Mesendoderm (in vitro differentiated cells): Measurements from ENCODE around the gene HELZ.

Experiments used
- DNase-seq: peaks from one replicate; pipeline ENCODE4 v3.0.0; 2013
- H2AK5ac ChIP-seq: 2 replicates; pipeline ENCODE4 v1.6.1; 2013; ENCODE audit warnings: low read length, inconsistent platforms
- H2BK120ac ChIP-seq: 2 replicates; pipeline ENCODE4 v1.6.1; 2013; ENCODE audit warnings: low read depth, mild to moderate bottlenecking, low read length, moderate library complexity, mixed read lengths
- H2BK15ac ChIP-seq: replicated peaks from 2 replicates; pipeline ENCODE4 v1.6.1; 2013; ENCODE audit warnings: low read depth, mild to moderate bottlenecking, moderate library complexity
- H2BK5ac ChIP-seq: 2 replicates; pipeline ENCODE4 v1.6.1; 2013; ENCODE audit warnings: low read length, inconsistent platforms
- H3K18ac ChIP-seq: 2 replicates; pipeline ENCODE4 v1.6.1; 2013; ENCODE audit warnings: mild to moderate bottlenecking, low read length, mixed read lengths
- H3K23ac ChIP-seq: one replicate; pipeline ENCODE4 v1.6.1; 2013; ENCODE audit warnings: low read length
- H3K27ac ChIP-seq: 2 replicates; pipeline ENCODE4 v1.5.1; 2013; ENCODE audit warnings: low read depth, mild to moderate bottlenecking, inconsistent platforms, low read length, moderate library complexity
- H3K27me3 ChIP-seq: 2 replicates; pipeline ENCODE4 v1.6.1; 2013; ENCODE audit warnings: low read length, control low read depth, mild to moderate bottlenecking, inconsistent platforms; ENCODE audit not compliant: insufficient read depth, poor library complexity
- H3K36me3 ChIP-seq: 2 replicates; pipeline ENCODE4 v1.6.1; 2013; ENCODE audit warnings: low read length, inconsistent platforms; ENCODE audit not compliant: control insufficient read depth, insufficient read depth
- H3K4ac ChIP-seq: one replicate; pipeline ENCODE4 v1.6.1; 2013; ENCODE audit warnings: low read depth, mild to moderate bottlenecking, low read length, moderate library complexity
- H3K4me1 ChIP-seq: 2 replicates; pipeline ENCODE4 v1.6.1; 2013; ENCODE audit warnings: low read depth, low read length, inconsistent platforms; ENCODE audit not compliant: control insufficient read depth
- H3K4me2 ChIP-seq: 2 replicates; pipeline ENCODE4 v1.6.1; 2013; ENCODE audit warnings: low read length
- H3K4me3 ChIP-seq: 2 replicates; pipeline ENCODE4 v1.5.1; 2013; ENCODE audit warnings: mild to moderate bottlenecking, low read length
- H3K56ac ChIP-seq: one replicate; pipeline ENCODE4 v1.6.1; 2013; ENCODE audit warnings: low read length
- H3K79me1 ChIP-seq: 2 replicates; pipeline ENCODE4 v1.6.1; 2013; ENCODE audit warnings: low read length, inconsistent platforms
- H3K79me2 ChIP-seq: 2 replicates; pipeline ENCODE4 v1.6.1; 2013; ENCODE audit warnings: mild to moderate bottlenecking, low read length; ENCODE audit not compliant: control insufficient read depth, insufficient read depth
- H3K9ac ChIP-seq: 2 replicates; pipeline ENCODE4 v1.6.1; 2013; ENCODE audit warnings: low read length, inconsistent platforms
- H4K5ac ChIP-seq: one replicate; pipeline ENCODE4 v1.6.1; 2013; ENCODE audit warnings: low read length
- H4K8ac ChIP-seq: one replicate; pipeline ENCODE4 v1.6.1; 2013; ENCODE audit warnings: low read depth, mild to moderate bottlenecking, control low read depth, low read length, moderate library complexity
- WGBS: extraction: QIAGEN DNeasy Blood & Tissue Kit; methylation state at CpG from one replicate; pipeline ENCODE4 v1.1.7; 2013; ENCODE audit warnings: low lambda C conversion rate, missing lambda C conversion rate; ENCODE audit not compliant: insufficient coverage; ENCODE audit errors: extremely low coverage; 5-methylcytosine and 5-hydroxymethylcytosine counted together

Gene HELZ

GRCh38 chr17:67215991-67216421 is 29.0 kb downstream of the HELZ start:
- H4K5ac ChIP-seq: no peak overlapping the region
- H3K56ac ChIP-seq: no peak overlapping the region
- no peak overlapping the region for H3K27ac ChIP-seq
- peaks cover 13% of the 10 kb centered on the region for H3K79me2 ChIP-seq
- no peak overlapping the region for H2AK5ac ChIP-seq
- H3K4me3 ChIP-seq: no peak overlapping the region
- DNase-seq: no peak
- H3K4me2 ChIP-seq: no peak overlapping the region
- H2BK15ac ChIP-seq: no peak overlapping the region
- no peak overlapping the region for H3K4ac ChIP-seq
- H4K8ac ChIP-seq: no peak overlapping the region
- peaks cover 11% of the 10 kb centered on the region for H3K36me3 ChIP-seq
- no peak overlapping the region for H3K18ac ChIP-seq
- H3K23ac ChIP-seq: no peak overlapping the region
- H3K4me1 ChIP-seq: no peaks in the 10 kb centered on the region
- WGBS: no CpG with 5 or more reads among the region's 7 CpGs
- H2BK5ac ChIP-seq: no peak overlapping the region
- H3K79me1 ChIP-seq: peaks cover 21% of the 10 kb centered on the region
- no peaks in the 10 kb centered on the region for H3K27me3 ChIP-seq
- no peak overlapping the region for H2BK120ac ChIP-seq
- no peak overlapping the region for H3K9ac ChIP-seq

- no peaks in the 10 kb centered on the region for H3K4me1 ChIP-seq
- H2BK5ac ChIP-seq: no peak overlapping the region
- no peak overlapping the region for H3K56ac ChIP-seq
- no CpG with 5 or more reads among the region's 9 CpGs for WGBS
- H3K4me3 ChIP-seq: no peak overlapping the region
- peaks cover 10% of the 10 kb centered on the region for H3K79me1 ChIP-seq
- no peak overlapping the region for H3K18ac ChIP-seq
- peaks cover 5% of the 10 kb centered on the region for H3K36me3 ChIP-seq
- H4K5ac ChIP-seq: no peak overlapping the region
- H3K27me3 ChIP-seq: no peaks in the 10 kb centered on the region
- no peak overlapping the region for H2BK15ac ChIP-seq
- no peak overlapping the region for H3K4me2 ChIP-seq
- H2BK120ac ChIP-seq: no peak overlapping the region
- H3K23ac ChIP-seq: no peak overlapping the region
- H3K9ac ChIP-seq: no peak overlapping the region
- no peak overlapping the region for H3K27ac ChIP-seq
- no peak overlapping the region for H2AK5ac ChIP-seq
- no peak for DNase-seq
- no peak overlapping the region for H3K4ac ChIP-seq
- no peak overlapping the region for H4K8ac ChIP-seq
- no peaks in the 10 kb centered on the region for H3K79me2 ChIP-seq
These were observed 32.1 kb downstream of the HELZ start for GRCh38 chr17:67212714-67213417.

- Histone ChIP-seq H3K4me1 (no peaks in the 10 kb centered on the region), H3K9ac (no peak overlapping the region), H3K4me2 (no peak overlapping the region), H3K79me1 (peaks cover 7% of the 10 kb centered on the region), H3K79me2 (no peaks in the 10 kb centered on the region), H3K23ac (no peak overlapping the region), H3K4me3 (no peak overlapping the region), H2BK5ac (no peak overlapping the region), H3K4ac (no peak overlapping the region), H4K8ac (no peak overlapping the region), H2BK120ac (no peak overlapping the region), H3K18ac (no peak overlapping the region), H3K56ac (no peak overlapping the region), H4K5ac (no peak overlapping the region), H3K27me3 (no peaks in the 10 kb centered on the region), H2AK5ac (no peak overlapping the region), H3K36me3 (peaks cover 5% of the 10 kb centered on the region), H2BK15ac (no peak overlapping the region), H3K27ac (no peak overlapping the region)
- DNase-seq: no peak
- no CpG with 5 or more reads among the region's 5 CpGs for WGBS
These were observed 32.8 kb downstream of the HELZ start for GRCh38 chr17:67212231-67212630.

- H3K27ac ChIP-seq: no peak overlapping the region
- no peak overlapping the region for H3K4me3 ChIP-seq
These were observed 33.3 kb downstream of the HELZ start for GRCh38 chr17:67211742-67212141.

GRCh38 chr17:67210915-67211314 is 34.1 kb downstream of the HELZ start:
- Histone ChIP-seq H3K4ac (no peak overlapping the region), H3K18ac (no peak overlapping the region), H3K4me3 (no peak overlapping the region), H3K9ac (no peak overlapping the region), H3K27me3 (no peaks in the 10 kb centered on the region), H2AK5ac (no peak overlapping the region), H3K4me1 (no peaks in the 10 kb centered on the region), H2BK15ac (no peak overlapping the region), H2BK5ac (no peak overlapping the region), H3K79me2 (no peaks in the 10 kb centered on the region), H2BK120ac (no peak overlapping the region), H3K4me2 (no peak overlapping the region), H4K8ac (no peak overlapping the region), H3K27ac (no peak overlapping the region), H4K5ac (no peak overlapping the region), H3K79me1 (peaks cover 2% of the 10 kb centered on the region), H3K56ac (no peak overlapping the region), H3K23ac (no peak overlapping the region), H3K36me3 (no peaks in the 10 kb centered on the region)
- no CpG with 5 or more reads among the region's 2 CpGs for WGBS
- DNase-seq: no peak

More at GRCh38 chr17:67211742-67212141, 33.3 kb downstream of the HELZ start:
- Histone ChIP-seq H3K4ac (no peak overlapping the region), H3K27me3 (no peaks in the 10 kb centered on the region), H3K36me3 (peaks cover 3% of the 10 kb centered on the region), H3K56ac (no peak overlapping the region), H3K79me1 (peaks cover 5% of the 10 kb centered on the region), H3K4me2 (no peak overlapping the region), H3K9ac (no peak overlapping the region), H2BK15ac (no peak overlapping the region), H2AK5ac (no peak overlapping the region), H4K8ac (no peak overlapping the region), H3K23ac (no peak overlapping the region), H3K79me2 (no peaks in the 10 kb centered on the region), H2BK5ac (no peak overlapping the region), H3K18ac (no peak overlapping the region), H2BK120ac (no peak overlapping the region), H3K4me1 (no peaks in the 10 kb centered on the region), H4K5ac (no peak overlapping the region)
- no peak for DNase-seq
- WGBS: no CpG with 5 or more reads among the region's 5 CpGs

GRCh38 chr17:67208232-67208631 is 36.8 kb downstream of the HELZ start:
- H2AK5ac ChIP-seq: no peak overlapping the region
- no peak for DNase-seq
- no peaks in the 10 kb centered on the region for H3K4me1 ChIP-seq
- H3K36me3 ChIP-seq: no peaks in the 10 kb centered on the region
- no peak overlapping the region for H3K4ac ChIP-seq
- no peaks in the 10 kb centered on the region for H3K27me3 ChIP-seq
- no peaks in the 10 kb centered on the region for H3K79me2 ChIP-seq
- no peak overlapping the region for H2BK120ac ChIP-seq
- H4K5ac ChIP-seq: no peak overlapping the region
- no peak overlapping the region for H3K4me2 ChIP-seq
- H4K8ac ChIP-seq: no peak overlapping the region
- H3K23ac ChIP-seq: no peak overlapping the region
- H3K18ac ChIP-seq: no peak overlapping the region
- H2BK5ac ChIP-seq: no peak overlapping the region
- no peak overlapping the region for H2BK15ac ChIP-seq
- no peak overlapping the region for H3K27ac ChIP-seq
- H3K9ac ChIP-seq: no peak overlapping the region
- H3K4me3 ChIP-seq: no peak overlapping the region
- H3K56ac ChIP-seq: no peak overlapping the region
- H3K79me1 ChIP-seq: peaks cover 2% of the 10 kb centered on the region
- no CpG with 5 or more reads among the region's 4 CpGs for WGBS
